Progenitor cell of endocrine pancreas (in vitro differentiated cells): ENCODE measurements around the gene APC2. TPM values are rescaled to one million over a fixed set of nuclear protein-coding genes. Genes with fewer than 3 reads are reported as not detected.

Experiments used
- DNase-seq: peaks from one replicate; pipeline ENCODE4 v3.0.0; 2021; ENCODE audit warnings: low spot score; ENCODE audit not compliant: unreplicated experiment
- H3K27ac Mint-ChIP-seq: 2 replicates; pipeline ENCODE4 v1.8.0; 2021; ENCODE audit warnings: mild to moderate bottlenecking, moderate library complexity, mixed read lengths
- H3K27me3 Mint-ChIP-seq: 2 replicates; pipeline ENCODE4 v1.8.0; 2021; ENCODE audit warnings: mixed read lengths
- H3K36me3 Mint-ChIP-seq: 2 replicates; pipeline ENCODE4 v1.8.0; 2022; ENCODE audit warnings: mixed read lengths; ENCODE audit not compliant: insufficient read depth
- H3K4me1 Mint-ChIP-seq: 2 replicates; pipeline ENCODE4 v1.8.0; 2021; ENCODE audit warnings: low read depth, mixed read lengths
- H3K4me3 Mint-ChIP-seq: 2 replicates; pipeline ENCODE4 v1.8.0; 2021; ENCODE audit warnings: low read depth, mild to moderate bottlenecking, moderate library complexity, mixed read lengths
- H3K9me3 Mint-ChIP-seq: 2 replicates; pipeline ENCODE4 v1.8.0; 2021; ENCODE audit warnings: low read depth, mixed read lengths
- CTCF ChIP-seq: fragments of 200-600 bp; sonication (generic); IDR thresholded peaks from one replicate; pipeline ENCODE4 v1.5.0; 2021; ENCODE audit warnings: antibody characterized with exemption, mild to moderate bottlenecking; ENCODE audit not compliant: unreplicated experiment
- total RNA-seq: library from RNA; stranded (reverse); gene quantifications from 2 replicates; pipeline ENCODE4 v1.2.1, GENCODE V29; 2021

The APC2 gene
- total RNA-seq, 1 donor from 2014 or later, result 5.8 TPM

DNA sequence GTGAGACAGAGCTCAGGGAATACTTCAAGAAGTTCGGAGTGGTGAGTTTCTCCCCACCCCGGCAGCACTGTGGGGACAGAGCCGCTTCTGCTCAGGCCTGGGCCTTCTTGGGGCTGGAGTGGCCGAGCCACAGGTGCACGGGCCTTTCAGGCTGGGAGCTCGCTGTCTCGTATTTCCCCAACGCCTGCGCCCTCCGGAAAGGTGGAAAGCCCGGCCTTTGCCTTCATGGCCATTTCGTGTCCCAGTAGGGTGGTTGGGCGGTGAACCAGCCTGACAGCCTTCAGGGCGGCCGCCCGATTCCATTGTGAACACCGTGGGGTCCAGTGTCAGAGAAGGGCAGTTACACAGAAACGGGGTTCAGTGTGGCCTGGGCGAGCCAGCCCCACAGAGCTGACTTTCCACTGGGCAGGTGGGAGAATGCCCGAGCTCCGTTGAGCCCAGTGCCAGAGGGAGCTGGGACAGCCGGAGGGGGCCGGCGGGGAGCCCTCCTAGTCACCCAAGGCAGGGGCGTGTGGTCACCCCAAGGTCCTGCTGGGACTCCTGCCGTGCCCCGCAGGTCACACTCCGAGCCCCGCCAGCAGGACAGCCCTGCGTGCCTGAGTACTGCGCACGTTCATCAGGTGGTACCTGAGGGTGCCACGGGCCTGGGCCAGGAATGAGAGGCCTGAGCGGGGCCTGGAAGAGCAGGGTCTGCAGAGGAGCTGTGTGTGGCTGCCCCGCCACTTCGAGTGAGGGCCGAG, 28.5 kb upstream of the APC2 start:
- no peak for DNase-seq
- no peaks in the 10 kb centered on the region for H3K27me3 Mint-ChIP-seq
- H3K9me3 Mint-ChIP-seq, result no peaks in the 10 kb centered on the region
- no peak overlapping the region for H3K4me3 Mint-ChIP-seq
- peaks cover 23% of the 10 kb centered on the region for H3K36me3 Mint-ChIP-seq
- no peak overlapping the region for H3K27ac Mint-ChIP-seq
- no peak for TF ChIP-seq CTCF
- H3K4me1 Mint-ChIP-seq, result peaks cover 31% of the 10 kb centered on the region

DNA sequence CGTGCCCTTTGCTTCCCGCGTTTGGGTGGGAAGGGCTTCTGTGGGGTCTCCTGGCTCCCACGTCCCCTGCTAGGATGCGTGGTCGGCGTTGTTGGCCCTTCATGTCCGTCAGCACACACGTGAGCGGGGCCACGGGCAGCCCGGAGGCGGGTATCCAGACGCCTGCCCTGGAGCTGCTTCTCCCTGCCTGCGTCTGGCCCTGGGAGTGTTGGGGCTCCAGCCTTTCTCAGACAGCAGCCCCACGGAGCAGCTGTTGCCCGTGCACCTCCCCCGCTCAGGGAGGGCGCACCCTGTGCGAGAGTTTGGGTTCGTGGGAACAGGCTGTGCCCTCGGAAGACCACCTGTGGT, 28.0 kb upstream of the APC2 start:
- H3K27me3 Mint-ChIP-seq, result no peaks in the 10 kb centered on the region
- no peak overlapping the region for H3K27ac Mint-ChIP-seq
- TF ChIP-seq CTCF, result no peak
- no peaks in the 10 kb centered on the region for H3K9me3 Mint-ChIP-seq
- H3K4me3 Mint-ChIP-seq, result no peak overlapping the region
- H3K36me3 Mint-ChIP-seq, result peaks cover 23% of the 10 kb centered on the region
- no peak for DNase-seq
- H3K4me1 Mint-ChIP-seq, result peaks cover 29% of the 10 kb centered on the region

GRCh38 chr19:1422360-1422759, 27.6 kb upstream of the APC2 start:
- Mint-ChIP-seq H3K9me3 (no peaks in the 10 kb centered on the region), H3K4me1 (peaks cover 25% of the 10 kb centered on the region), H3K27ac (peak overlapping the region; percentile 67), H3K27me3 (no peaks in the 10 kb centered on the region), H3K4me3 (no peak overlapping the region), H3K36me3 (peaks cover 21% of the 10 kb centered on the region)
- DNase-seq, result no peak
- TF ChIP-seq CTCF, result no peak

- Mint-ChIP-seq H3K4me3 (no peak overlapping the region), H3K27me3 (no peaks in the 10 kb centered on the region), H3K36me3 (peaks cover 18% of the 10 kb centered on the region), H3K9me3 (no peaks in the 10 kb centered on the region), H3K27ac (peak overlapping the region; percentile 30), H3K4me1 (peaks cover 20% of the 10 kb centered on the region)
- TF ChIP-seq CTCF, result no peak
- no peak for DNase-seq
These were observed 27.0 kb upstream of the APC2 start for GRCh38 chr19:1422943-1423342.

GRCh38 chr19:1423436-1424191, 26.3 kb upstream of the APC2 start:
- Mint-ChIP-seq H3K27ac (peak overlapping the region; percentile 50), H3K4me3 (no peak overlapping the region), H3K27me3 (no peaks in the 10 kb centered on the region), H3K9me3 (no peaks in the 10 kb centered on the region), H3K36me3 (peaks cover 18% of the 10 kb centered on the region), H3K4me1 (peaks cover 16% of the 10 kb centered on the region)
- no peak for DNase-seq
- TF ChIP-seq CTCF, result no peak
